Measurements from ENCODE around the gene EHMT2.

GRCh38 chr6:31884528-31885035 is 12.9 kb downstream of the EHMT2 start:
- TF ChIP-seq EZH2 (IDR thresholded peaks at IDR 0.05; ENCODE audit: borderline replicate concordance, low read depth, low read length, poor library complexity, severe bottlenecking): no peak
- TF ChIP-seq, protein P1, sequence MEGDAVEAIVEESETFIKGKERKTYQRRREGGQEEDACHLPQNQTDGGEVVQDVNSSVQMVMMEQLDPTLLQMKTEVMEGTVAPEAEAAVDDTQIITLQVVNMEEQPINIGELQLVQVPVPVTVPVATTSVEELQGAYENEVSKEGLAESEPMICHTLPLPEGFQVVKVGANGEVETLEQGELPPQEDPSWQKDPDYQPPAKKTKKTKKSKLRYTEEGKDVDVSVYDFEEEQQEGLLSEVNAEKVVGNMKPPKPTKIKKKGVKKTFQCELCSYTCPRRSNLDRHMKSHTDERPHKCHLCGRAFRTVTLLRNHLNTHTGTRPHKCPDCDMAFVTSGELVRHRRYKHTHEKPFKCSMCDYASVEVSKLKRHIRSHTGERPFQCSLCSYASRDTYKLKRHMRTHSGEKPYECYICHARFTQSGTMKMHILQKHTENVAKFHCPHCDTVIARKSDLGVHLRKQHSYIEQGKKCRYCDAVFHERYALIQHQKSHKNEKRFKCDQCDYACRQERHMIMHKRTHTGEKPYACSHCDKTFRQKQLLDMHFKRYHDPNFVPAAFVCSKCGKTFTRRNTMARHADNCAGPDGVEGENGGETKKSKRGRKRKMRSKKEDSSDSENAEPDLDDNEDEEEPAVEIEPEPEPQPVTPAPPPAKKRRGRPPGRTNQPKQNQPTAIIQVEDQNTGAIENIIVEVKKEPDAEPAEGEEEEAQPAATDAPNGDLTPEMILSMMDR (conservative IDR thresholded peaks at IDR 0.05; ENCODE audit: low read depth, low read length): no peak

Measured in A673 (cell line).